Left lung (tissue), 10 donors: ENCODE measurements around the gene TRPC6. TPM values are rescaled to one million over a fixed set of nuclear protein-coding genes. Genes with fewer than 3 reads are reported as not detected.
"Not testable (repeated sequence)": the region's sequence is repeated elsewhere in the genome, so short reads cannot be mapped to it uniquely, and the experiment has no call there.

Experiments
- ATAC-seq: fragments of 200-7000 bp; cut with Tn5 transposase; one replicate; pipeline ENCODE4 v1.9.1; 2020; ENCODE audit warnings: moderate library complexity
- DNase-seq, 4 donors: peaks; one replicate each; pipeline ENCODE4 v3.0.0-alpha.2; 2013 to 2020
- H3K27ac ChIP-seq, 2 donors: fragments of 200-600 bp; sonication (generic) in 1 of 2; one replicate each; pipeline versions ENCODE4 v1.5.0 to v1.8.0; 2020 to 2021
- H3K27me3 ChIP-seq, 2 donors: fragments of 200-600 bp; sonication (generic) in 1 of 2; one replicate each; pipeline versions ENCODE4 v1.5.0 to v1.8.0; 2020 to 2021
- H3K36me3 ChIP-seq, 2 donors: fragments of 200-600 bp; sonication (generic) in 1 of 2; one replicate each; pipeline versions ENCODE4 v1.5.0 to v1.8.0; 2020 to 2021
- H3K4me1 ChIP-seq, 2 donors: fragments of 200-600 bp; one replicate each; pipeline ENCODE4 v1.8.0; 2021
- H3K4me3 ChIP-seq, 2 donors: fragments of 200-600 bp; sonication (generic) in 1 of 2; one replicate each; pipeline versions ENCODE4 v1.5.0 to v1.8.0; 2020 to 2021; ENCODE audit warnings: mild to moderate bottlenecking in 1 of 2
- H3K9me3 ChIP-seq, 2 donors: fragments of 200-600 bp; sonication (generic) in 1 of 2; one replicate each; pipeline versions ENCODE4 v1.5.0 to v1.8.0; 2020 to 2021
- CTCF ChIP-seq, 2 donors: fragments of 200-600 bp; sonication (generic) in 1 of 2; IDR thresholded peaks; one replicate each; pipeline versions ENCODE4 v1.5.0 to v1.8.0; 2021; ENCODE audit warnings: antibody characterized with exemption in 2 of 2
- intact Hi-C, 2 donors: fragments of 100-400 bp; cut with DNase I; formaldehyde crosslinking; loops; one replicate each; pipeline versions ENCODE4 v1.11.2 to v1.14.2; 2022
- polyA plus RNA-seq, 6 donors: library from polyadenylated mRNA; unstranded; fragments of 120-200 nt; gene quantifications; one replicate each; pipeline ENCODE4 v1.2.1, GENCODE V29; 2013; ENCODE audit not compliant: insufficient read length in 6 of 6
- total RNA-seq, 2 donors: library from RNA; stranded (reverse); fragmentation: NEBNext Ultra II Directional; extraction: Animal tissue kit (Norgen Biotek cat#: 25700); gene quantifications; one replicate each; pipeline ENCODE4 v1.2.1, GENCODE V29; 2021
- donor health status: DM: no; HTN: yes; CAD: no.
- donor health status: DM: no; HTN: no; CAD: no.

Gene TRPC6
- total and polyA plus RNA-seq, 8 donors: 11.0 to 54.3 (median 39.1) TPM

- DNase-seq (no peak), ATAC-seq (no peak)
- Histone ChIP-seq H3K4me1 (peaks cover 5 to 9% of the 10 kb centered on the region in 2 donors), H3K36me3 (no peaks in the 10 kb centered on the region), H3K9me3 (no peaks in the 10 kb centered on the region), H3K27me3 (no peaks in the 10 kb centered on the region), H3K4me3 (no peak overlapping the region), H3K27ac (no peak overlapping the region)
- intact Hi-C loops: no loop called here
- TF ChIP-seq CTCF (IDR thresholded peaks at IDR 0.05): no peak
These were observed 144.3 kb downstream of the TRPC6 start for GRCh38 chr11:101439488-101439887.

- H3K9me3 ChIP-seq, ATAC-seq, H3K27me3 ChIP-seq, H3K4me3 ChIP-seq, H3K4me1 ChIP-seq, H3K27ac ChIP-seq, H3K36me3 ChIP-seq, DNase-seq, intact Hi-C loops: not testable (repeated sequence)
These were observed 145.1 kb downstream of the TRPC6 start for GRCh38 chr11:101438708-101439107.

GRCh38 chr11:101438126-101438525 lies 145.7 kb downstream of the TRPC6 start:
- H3K4me1 ChIP-seq: peaks cover 0 to 4% of the 10 kb centered on the region in 2 donors
- H3K27me3 ChIP-seq: no peaks in the 10 kb centered on the region
- no peak for DNase-seq
- no peaks in the 10 kb centered on the region for H3K36me3 ChIP-seq
- intact Hi-C loops: no loop called here
- no peak overlapping the region for H3K27ac ChIP-seq
- no peak for TF ChIP-seq CTCF (IDR thresholded peaks at IDR 0.05)
- no peaks in the 10 kb centered on the region for H3K9me3 ChIP-seq
- ATAC-seq: no peak
- H3K4me3 ChIP-seq: no peak overlapping the region

GRCh38 chr11:101436511-101437142 lies 147.2 kb downstream of the TRPC6 start:
- DNase-seq: peak in 1 of 4 donors; percentile 51
- ATAC-seq: peak; percentile 73
- no peaks in the 10 kb centered on the region for H3K4me1 ChIP-seq
- intact Hi-C loops: no loop called here
- TF ChIP-seq CTCF (IDR thresholded peaks at IDR 0.05): peak in 1 of 2 donors; percentile 70
- no peak overlapping the region for H3K27ac ChIP-seq
- H3K27me3 ChIP-seq: no peaks in the 10 kb centered on the region
- H3K36me3 ChIP-seq: no peaks in the 10 kb centered on the region
- H3K4me3 ChIP-seq: no peak overlapping the region
- no peaks in the 10 kb centered on the region for H3K9me3 ChIP-seq

- Histone ChIP-seq H3K4me1 (no peaks in the 10 kb centered on the region), H3K27me3 (no peaks in the 10 kb centered on the region), H3K27ac (no peak overlapping the region), H3K9me3 (no peaks in the 10 kb centered on the region), H3K36me3 (no peaks in the 10 kb centered on the region), H3K4me3 (no peak overlapping the region)
- ATAC-seq: no peak
- no peak for TF ChIP-seq CTCF (IDR thresholded peaks at IDR 0.05)
- no peak for DNase-seq
- intact Hi-C loops: no loop called here
These were observed 148.3 kb downstream of the TRPC6 start for GRCh38 chr11:101435408-101435973.
